ENCODE measurements around the gene NRG2. TPM values are rescaled to one million over a fixed set of nuclear protein-coding genes. Genes with fewer than 3 reads are reported as not detected.

Gene NRG2
- total RNA-seq, 1 experiment from 2014 or later = 0.91 TPM

- TF ChIP-seq CTCF (IDR thresholded peaks at IDR 0.05 in 2 of 3, conservative IDR thresholded peaks at IDR 0.05 in 1 of 3; ENCODE audit: borderline replicate concordance in 1 of 3, insufficient read depth in 1 of 3, low read depth in 2 of 3, low read length in 2 of 3) (no peak), EZH2 (IDR thresholded peaks at IDR 0.05) (no peak), CBX3 (IDR thresholded peaks at IDR 0.05; ENCODE audit: low read depth) (no peak)
Measured at GRCh38 chr5:139946006-139946405, 97.1 kb downstream of the NRG2 start (continued).

GRCh38 chr5:139942243-139942642, 100.9 kb downstream of the NRG2 start:
- DNase-seq (ENCODE audit: low read depth, low spot score) = no peak
- RAD21 ChIA-PET (ENCODE audit: low non-redundant PET in 1 of 2, low total read pairs in 2 of 2, uncharacterized antibody in 2 of 2, unreplicated experiment in 2 of 2) = no interaction called here
- BruUV-seq (replicated peaks) = no TSS peak
- Histone ChIP-seq H3K9ac (ENCODE audit: low read length) (no peak overlapping the region), H3K27ac (ENCODE audit: low read depth, low read length) (no peak overlapping the region), H2AFZ (ENCODE audit: low read depth, low read length, poor library complexity, severe bottlenecking) (no peak overlapping the region), H3K9me2 (ENCODE audit: insufficient read depth) (no peaks in the 10 kb centered on the region), H3K4me3 (replicated peaks in 1 of 2; ENCODE audit: low read depth in 1 of 2, low read length in 2 of 2) (no peak overlapping the region), H3K27me3 (ENCODE audit: insufficient read depth, low read length) (peaks cover 41% of the 10 kb centered on the region), H3K79me2 (ENCODE audit: insufficient read depth, low read length) (no peaks in the 10 kb centered on the region), H3K36me3 (ENCODE audit: control insufficient read depth in 1 of 2, insufficient read depth in 2 of 2, low read length in 2 of 2) (no peaks in the 10 kb centered on the region), H3K4me2 (ENCODE audit: low read length) (no peak overlapping the region), H4K20me1 (ENCODE audit: insufficient read depth) (no peaks in the 10 kb centered on the region), H3K9me3 (ENCODE audit: control insufficient read depth in 1 of 2, insufficient read depth in 1 of 2, low read depth in 1 of 2, low read length in 2 of 2) (no peaks in the 10 kb centered on the region), H3K4me1 (ENCODE audit: control insufficient read depth in 1 of 2, insufficient read depth in 2 of 2, low read length in 2 of 2) (no peaks in the 10 kb centered on the region)
- CTCF ChIA-PET = interaction anchor here (1.3 to 1.9 kb wide), 2 partner anchors 26 to 79 kb away, joined by 3 to 7 read pairs; no protein-coding TSS in a partner anchor
- POLR2A ChIA-PET = interaction anchor here (0.6 kb wide), 1 partner anchor 45 kb away, joined by 3 read pairs; no protein-coding TSS in a partner anchor
- intact Hi-C loops (cut with micrococcal nuclease) = no loop called here
- TF ChIP-seq TCF7L2 (IDR thresholded peaks at IDR 0.05; ENCODE audit: borderline replicate concordance, extremely low read depth, insufficient read depth, insufficient read length) (no peak), YY1 (IDR thresholded peaks at IDR 0.05; ENCODE audit: extremely low read depth, insufficient replicate concordance, low read depth, low read length) (no peak), CTCF (IDR thresholded peaks at IDR 0.05 in 2 of 3, conservative IDR thresholded peaks at IDR 0.05 in 1 of 3; ENCODE audit: borderline replicate concordance in 1 of 3, insufficient read depth in 1 of 3, low read depth in 2 of 3, low read length in 2 of 3) (no peak), SRF (IDR thresholded peaks at IDR 0.05; ENCODE audit: low read depth) (no peak), CBX3 (IDR thresholded peaks at IDR 0.05; ENCODE audit: low read depth) (no peak), EGR1 (IDR thresholded peaks at IDR 0.05; ENCODE audit: low read depth) (no peak), SIN3A (IDR thresholded peaks at IDR 0.05; ENCODE audit: low read depth) (no peak), FOSL1 (IDR thresholded peaks at IDR 0.05; ENCODE audit: low read depth) (no peak), CEBPB (IDR thresholded peaks at IDR 0.05; ENCODE audit: low read depth) (no peak), SP1 (IDR thresholded peaks at IDR 0.05; ENCODE audit: low read depth) (no peak), POLR2A (IDR thresholded peaks at IDR 0.05; ENCODE audit: borderline replicate concordance, extremely low read depth, insufficient read depth, insufficient read length) (no peak), POLR2AphosphoS5 (IDR thresholded peaks at IDR 0.05; ENCODE audit: low read depth, low read length) (no peak), EZH2 (IDR thresholded peaks at IDR 0.05) (no peak), ZBTB33 (IDR thresholded peaks at IDR 0.05; ENCODE audit: extremely low read depth, insufficient replicate concordance, low read length) (no peak)
- ATAC-seq = no peak
